ENCODE measurements around the gene OPA1.

OPA1 gene

GRCh38 chr3:193556841-193557240 lies 36.2 kb upstream of the OPA1 start:
- Histone ChIP-seq H3K27me3 (ENCODE audit: insufficient read depth, low read depth) (no peaks in the 10 kb centered on the region), H3K9ac (no peak overlapping the region), H3K79me2 (ENCODE audit: insufficient read depth, low read depth) (no peaks in the 10 kb centered on the region), H3K36me3 (ENCODE audit: insufficient read depth) (no peaks in the 10 kb centered on the region), H3K4me2 (no peak overlapping the region), H2AFZ (ENCODE audit: low read depth) (no peak overlapping the region), H3K4me1 (ENCODE audit: low read depth, poor library complexity, severe bottlenecking) (no peaks in the 10 kb centered on the region), H3K27ac (no peak overlapping the region), H4K20me1 (ENCODE audit: insufficient read depth) (no peaks in the 10 kb centered on the region), H3K4me3 (IDR thresholded peaks at IDR 0.05; ENCODE audit: insufficient read depth, low read depth, low read length) (no peak overlapping the region)
- no peak for TF ChIP-seq CTCF (conservative IDR thresholded peaks at IDR 0.05; ENCODE audit: low read depth, low read length)

- Histone ChIP-seq H3K79me2 (ENCODE audit: insufficient read depth, low read depth) (no peaks in the 10 kb centered on the region), H3K27ac (no peak overlapping the region), H3K27me3 (ENCODE audit: insufficient read depth, low read depth) (no peaks in the 10 kb centered on the region), H4K20me1 (ENCODE audit: insufficient read depth) (no peaks in the 10 kb centered on the region), H3K4me3 (IDR thresholded peaks at IDR 0.05; ENCODE audit: insufficient read depth, low read depth, low read length) (no peak overlapping the region), H3K9ac (no peak overlapping the region), H3K36me3 (ENCODE audit: insufficient read depth) (no peaks in the 10 kb centered on the region), H3K4me2 (no peak overlapping the region), H2AFZ (ENCODE audit: low read depth) (no peak overlapping the region), H3K4me1 (ENCODE audit: low read depth, poor library complexity, severe bottlenecking) (no peaks in the 10 kb centered on the region)
- TF ChIP-seq CTCF (conservative IDR thresholded peaks at IDR 0.05; ENCODE audit: low read depth, low read length), result no peak
Measured at GRCh38 chr3:193559100-193559499, 33.9 kb upstream of the OPA1 start.

- H3K4me2 ChIP-seq, result no peak overlapping the region
- H4K20me1 ChIP-seq (ENCODE audit: insufficient read depth), result no peaks in the 10 kb centered on the region
- no peak overlapping the region for H3K27ac ChIP-seq
- H3K36me3 ChIP-seq (ENCODE audit: insufficient read depth), result no peaks in the 10 kb centered on the region
- H3K4me3 ChIP-seq (IDR thresholded peaks at IDR 0.05; ENCODE audit: insufficient read depth, low read depth, low read length), result no peak overlapping the region
- H2AFZ ChIP-seq (ENCODE audit: low read depth), result no peak overlapping the region
- no peaks in the 10 kb centered on the region for H3K4me1 ChIP-seq (ENCODE audit: low read depth, poor library complexity, severe bottlenecking)
- H3K9ac ChIP-seq, result no peak overlapping the region
- H3K27me3 ChIP-seq (ENCODE audit: insufficient read depth, low read depth), result no peaks in the 10 kb centered on the region
- no peaks in the 10 kb centered on the region for H3K79me2 ChIP-seq (ENCODE audit: insufficient read depth, low read depth)
- no peak for TF ChIP-seq CTCF (conservative IDR thresholded peaks at IDR 0.05; ENCODE audit: low read depth, low read length)
Measured at GRCh38 chr3:193560091-193560490, 32.9 kb upstream of the OPA1 start.

GRCh38 chr3:193560870-193561269 lies 32.1 kb upstream of the OPA1 start:
- H3K36me3 ChIP-seq (ENCODE audit: insufficient read depth), result no peaks in the 10 kb centered on the region
- H3K4me1 ChIP-seq (ENCODE audit: low read depth, poor library complexity, severe bottlenecking), result no peaks in the 10 kb centered on the region
- H3K27ac ChIP-seq, result no peak overlapping the region
- H3K4me2 ChIP-seq, result no peak overlapping the region
- H3K9ac ChIP-seq, result no peak overlapping the region
- H2AFZ ChIP-seq (ENCODE audit: low read depth), result no peak overlapping the region
- no peaks in the 10 kb centered on the region for H3K27me3 ChIP-seq (ENCODE audit: insufficient read depth, low read depth)
- no peak for TF ChIP-seq CTCF (conservative IDR thresholded peaks at IDR 0.05; ENCODE audit: low read depth, low read length)
- no peak overlapping the region for H3K4me3 ChIP-seq (IDR thresholded peaks at IDR 0.05; ENCODE audit: insufficient read depth, low read depth, low read length)
- H4K20me1 ChIP-seq (ENCODE audit: insufficient read depth), result no peaks in the 10 kb centered on the region
- no peaks in the 10 kb centered on the region for H3K79me2 ChIP-seq (ENCODE audit: insufficient read depth, low read depth)

GRCh38 chr3:193563426-193563825 lies 29.6 kb upstream of the OPA1 start:
- Histone ChIP-seq H2AFZ (ENCODE audit: low read depth) (no peak overlapping the region), H3K9ac (no peak overlapping the region), H4K20me1 (ENCODE audit: insufficient read depth) (no peaks in the 10 kb centered on the region), H3K4me3 (IDR thresholded peaks at IDR 0.05; ENCODE audit: insufficient read depth, low read depth, low read length) (no peak overlapping the region), H3K36me3 (ENCODE audit: insufficient read depth) (no peaks in the 10 kb centered on the region), H3K27ac (no peak overlapping the region), H3K27me3 (ENCODE audit: insufficient read depth, low read depth) (no peaks in the 10 kb centered on the region), H3K4me2 (no peak overlapping the region), H3K79me2 (ENCODE audit: insufficient read depth, low read depth) (no peaks in the 10 kb centered on the region), H3K4me1 (ENCODE audit: low read depth, poor library complexity, severe bottlenecking) (no peaks in the 10 kb centered on the region)
- no peak for TF ChIP-seq CTCF (conservative IDR thresholded peaks at IDR 0.05; ENCODE audit: low read depth, low read length)

All from KMS-11 (cell line).